GM10266 (cell line): Measurements from ENCODE around the gene SOX6.

Experiments
- DNase-seq: peaks from one replicate; pipeline ENCODE4 v3.0.0; 2012; ENCODE audit errors: extremely low spot score
- TF ChIP-seq, protein P1 (sequence below): IDR thresholded peaks from 2 replicates; pipeline ENCODE4 v1.5.1; 2012; ENCODE audit warnings: mild to moderate bottlenecking, low read depth; ENCODE audit not compliant: control insufficient read depth, insufficient read depth; ENCODE audit errors: missing control alignments

SOX6 gene

DNA sequence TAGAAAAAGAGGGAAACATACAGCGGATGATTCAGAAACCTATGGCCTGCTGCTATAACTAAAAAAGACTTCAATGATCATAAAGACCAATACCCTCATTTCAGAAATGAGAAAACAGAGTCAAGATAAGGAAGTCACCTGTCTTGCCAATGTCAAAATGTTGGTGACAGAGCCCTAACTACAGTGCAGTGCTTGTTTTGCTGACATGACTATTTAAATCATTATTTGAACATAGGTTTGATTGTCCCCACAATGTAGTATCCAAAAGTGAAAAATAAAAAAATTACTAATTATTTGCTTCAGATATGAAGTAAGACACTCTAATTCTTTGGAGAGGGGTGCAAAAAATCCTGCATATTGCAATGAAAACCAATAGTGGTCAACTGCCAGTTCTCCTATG lies 115.7 kb downstream of the SOX6 start:
- no peak for DNase-seq
- TF ChIP-seq, protein P1, sequence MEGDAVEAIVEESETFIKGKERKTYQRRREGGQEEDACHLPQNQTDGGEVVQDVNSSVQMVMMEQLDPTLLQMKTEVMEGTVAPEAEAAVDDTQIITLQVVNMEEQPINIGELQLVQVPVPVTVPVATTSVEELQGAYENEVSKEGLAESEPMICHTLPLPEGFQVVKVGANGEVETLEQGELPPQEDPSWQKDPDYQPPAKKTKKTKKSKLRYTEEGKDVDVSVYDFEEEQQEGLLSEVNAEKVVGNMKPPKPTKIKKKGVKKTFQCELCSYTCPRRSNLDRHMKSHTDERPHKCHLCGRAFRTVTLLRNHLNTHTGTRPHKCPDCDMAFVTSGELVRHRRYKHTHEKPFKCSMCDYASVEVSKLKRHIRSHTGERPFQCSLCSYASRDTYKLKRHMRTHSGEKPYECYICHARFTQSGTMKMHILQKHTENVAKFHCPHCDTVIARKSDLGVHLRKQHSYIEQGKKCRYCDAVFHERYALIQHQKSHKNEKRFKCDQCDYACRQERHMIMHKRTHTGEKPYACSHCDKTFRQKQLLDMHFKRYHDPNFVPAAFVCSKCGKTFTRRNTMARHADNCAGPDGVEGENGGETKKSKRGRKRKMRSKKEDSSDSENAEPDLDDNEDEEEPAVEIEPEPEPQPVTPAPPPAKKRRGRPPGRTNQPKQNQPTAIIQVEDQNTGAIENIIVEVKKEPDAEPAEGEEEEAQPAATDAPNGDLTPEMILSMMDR, result no peak

DNA sequence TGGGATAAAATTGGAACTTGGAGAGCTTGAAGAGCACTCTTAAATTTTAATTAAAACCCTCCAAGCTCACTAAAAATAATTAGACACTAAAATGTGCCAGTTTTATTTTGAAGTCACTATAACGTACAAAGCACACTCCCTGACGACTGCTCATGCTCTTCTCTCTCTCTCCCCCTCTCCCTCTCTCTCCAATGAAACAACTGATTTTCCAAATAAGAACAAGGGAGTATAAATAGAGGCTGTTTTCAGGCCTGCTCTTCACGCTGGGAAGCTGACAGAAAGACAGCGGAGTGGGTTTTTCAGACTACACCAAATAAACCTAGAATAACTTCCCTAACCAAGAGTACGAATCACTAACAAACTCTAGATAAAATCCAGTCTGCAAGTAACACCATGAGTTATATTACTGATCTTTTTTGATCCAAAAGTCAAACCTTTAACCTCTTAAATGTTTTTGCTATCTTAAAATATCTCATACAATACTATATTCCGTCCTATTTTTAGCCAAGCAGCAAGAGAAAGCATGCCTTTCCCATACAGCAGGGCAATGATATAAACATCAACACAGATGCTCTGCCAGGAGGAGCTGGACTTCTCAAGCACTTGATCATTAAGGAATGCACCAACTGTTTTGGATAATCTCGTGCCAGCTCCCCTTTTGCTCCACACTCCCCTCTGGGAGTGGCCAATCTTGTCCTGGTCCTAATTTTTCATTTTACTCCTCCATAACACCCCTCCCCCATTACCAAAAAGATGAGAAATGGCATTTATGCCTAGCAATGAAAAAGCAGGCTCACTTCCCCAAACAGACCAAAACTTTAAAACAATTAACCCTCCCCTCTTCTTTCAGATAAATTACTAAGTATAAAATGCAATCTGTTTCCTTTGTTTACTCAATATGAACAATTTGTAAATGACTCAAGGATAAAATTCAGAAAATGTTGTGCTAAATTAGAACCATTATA lies 116.9 kb downstream of the SOX6 start:
- no peak for DNase-seq
- TF ChIP-seq, protein P1, result no peak

DNA sequence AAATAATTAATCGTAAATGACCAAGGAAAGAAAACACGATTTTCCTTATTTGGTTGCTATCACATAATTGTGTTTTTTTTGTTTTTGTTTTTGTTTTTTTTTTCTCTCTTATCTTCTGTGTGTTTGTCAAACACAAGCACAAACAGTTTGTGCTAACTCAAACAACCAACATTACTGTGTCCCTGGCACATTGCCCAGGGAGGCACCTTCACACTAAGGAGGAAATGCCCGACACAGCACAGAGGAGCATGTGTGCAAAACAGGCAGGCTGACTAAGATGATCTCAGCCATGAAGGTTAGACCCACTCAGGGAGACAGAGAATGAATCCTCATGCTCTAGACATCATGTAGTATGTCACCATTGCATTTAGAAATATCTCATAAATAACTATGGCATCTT lies 130.1 kb downstream of the SOX6 start:
- DNase-seq, result no peak
- TF ChIP-seq, protein P1, result no peak

DNA sequence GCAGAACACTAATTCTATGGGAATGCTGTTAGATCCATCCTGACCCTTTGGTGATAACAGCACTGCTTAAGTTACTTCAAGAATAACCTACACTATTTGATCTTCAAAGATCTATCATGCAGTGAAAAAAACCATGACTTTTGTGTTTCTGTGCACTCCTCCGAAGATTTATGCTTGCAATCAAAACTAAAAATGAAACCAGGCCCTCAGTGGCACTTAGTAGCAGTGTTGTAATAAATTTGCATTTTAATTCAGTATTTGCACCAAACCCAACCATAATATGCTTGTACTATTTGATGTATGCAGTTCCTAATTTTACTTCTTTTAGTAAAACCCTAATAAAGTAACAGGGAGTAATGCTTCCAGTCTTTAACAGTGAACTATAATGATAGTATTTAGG lies 130.7 kb downstream of the SOX6 start:
- no peak for DNase-seq
- TF ChIP-seq, protein P1, result no peak

DNA sequence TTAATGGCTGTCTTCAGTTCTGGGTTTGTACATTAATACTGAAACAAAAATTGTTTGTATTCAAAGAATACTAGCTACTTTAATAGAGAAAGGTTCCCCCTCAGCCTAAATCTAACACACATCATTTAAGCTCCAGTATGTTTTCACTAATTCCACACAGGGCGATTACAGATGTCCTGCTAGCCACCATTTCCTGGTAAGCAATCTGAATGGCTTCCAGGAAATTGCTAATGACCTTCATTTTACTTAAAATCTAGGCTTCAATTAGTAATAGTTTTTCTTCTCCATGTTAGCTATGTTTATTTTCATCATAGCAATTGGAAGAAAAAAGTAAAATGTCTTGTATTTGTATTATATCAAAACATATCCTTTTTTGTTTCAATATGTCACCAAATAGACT lies 132.8 kb downstream of the SOX6 start:
- DNase-seq, result no peak

DNA sequence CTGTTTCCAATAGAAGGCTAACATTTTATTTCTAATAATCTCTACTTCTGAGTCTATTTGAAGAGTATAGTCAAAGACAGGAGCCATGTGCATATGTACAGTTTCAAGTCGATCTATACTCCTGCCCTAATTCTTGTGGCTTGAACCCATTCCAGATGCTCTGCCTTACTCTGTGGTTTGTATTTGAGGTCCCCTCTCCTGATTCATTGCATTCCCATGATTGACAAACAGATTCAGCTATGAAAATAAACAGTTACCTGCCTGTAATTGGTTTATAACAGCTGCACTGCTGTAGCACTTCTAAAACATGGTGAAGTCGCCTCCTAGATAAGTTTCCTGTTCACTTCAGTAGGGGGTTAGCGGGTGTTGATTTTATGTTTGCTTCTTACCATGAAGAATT lies 138.7 kb downstream of the SOX6 start:
- TF ChIP-seq, protein P1, result no peak
- no peak for DNase-seq

More for the DNA sequence above, 132.8 kb downstream of the SOX6 start:
- TF ChIP-seq, protein P1, result no peak

DNA sequence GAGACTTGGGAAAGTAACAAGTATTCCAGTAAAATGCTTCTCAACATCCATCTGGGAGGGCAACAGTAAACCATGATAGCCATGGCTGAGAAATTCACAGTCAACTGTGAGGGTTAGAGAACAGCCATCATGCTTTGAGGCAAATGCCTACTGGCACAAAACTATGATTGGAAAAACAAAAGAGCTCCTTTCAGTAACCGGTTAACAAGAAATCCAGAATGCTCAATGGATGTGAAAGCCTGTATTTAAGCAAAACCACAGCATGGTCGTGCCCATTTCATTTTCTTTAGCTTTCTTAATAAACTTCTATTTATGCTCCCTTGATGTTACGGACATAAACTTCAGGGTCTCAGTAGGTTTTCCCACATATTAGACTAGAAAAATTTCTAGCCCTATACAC lies 139.5 kb downstream of the SOX6 start:
- TF ChIP-seq, protein P1, result no peak
- DNase-seq, result no peak
